Left lung (tissue), 10 donors: ENCODE measurements around the gene PPP1R36. TPM values are rescaled to one million over a fixed set of nuclear protein-coding genes. Genes with fewer than 3 reads are reported as not detected.

Experiments
- ATAC-seq: fragments of 200-7000 bp; cut with Tn5 transposase; one replicate; pipeline ENCODE4 v1.9.1; 2020; ENCODE audit warnings: moderate library complexity
- DNase-seq, 4 donors: peaks; one replicate each; pipeline ENCODE4 v3.0.0-alpha.2; 2013 to 2020
- H3K27ac ChIP-seq, 2 donors: fragments of 200-600 bp; sonication (generic) in 1 of 2; one replicate each; pipeline versions ENCODE4 v1.5.0 to v1.8.0; 2020 to 2021
- H3K27me3 ChIP-seq, 2 donors: fragments of 200-600 bp; sonication (generic) in 1 of 2; one replicate each; pipeline versions ENCODE4 v1.5.0 to v1.8.0; 2020 to 2021
- H3K36me3 ChIP-seq, 2 donors: fragments of 200-600 bp; sonication (generic) in 1 of 2; one replicate each; pipeline versions ENCODE4 v1.5.0 to v1.8.0; 2020 to 2021
- H3K4me1 ChIP-seq, 2 donors: fragments of 200-600 bp; one replicate each; pipeline ENCODE4 v1.8.0; 2021
- H3K4me3 ChIP-seq, 2 donors: fragments of 200-600 bp; sonication (generic) in 1 of 2; one replicate each; pipeline versions ENCODE4 v1.5.0 to v1.8.0; 2020 to 2021; ENCODE audit warnings: mild to moderate bottlenecking in 1 of 2
- H3K9me3 ChIP-seq, 2 donors: fragments of 200-600 bp; sonication (generic) in 1 of 2; one replicate each; pipeline versions ENCODE4 v1.5.0 to v1.8.0; 2020 to 2021
- intact Hi-C, 2 donors: fragments of 100-400 bp; cut with DNase I; formaldehyde crosslinking; loops; one replicate each; pipeline versions ENCODE4 v1.11.2 to v1.14.2; 2022
- polyA plus RNA-seq, 6 donors: library from polyadenylated mRNA; unstranded; fragments of 120-200 nt; gene quantifications; one replicate each; pipeline ENCODE4 v1.2.1, GENCODE V29; 2013; ENCODE audit not compliant: insufficient read length in 6 of 6
- total RNA-seq, 2 donors: library from RNA; stranded (reverse); fragmentation: NEBNext Ultra II Directional; extraction: Animal tissue kit (Norgen Biotek cat#: 25700); gene quantifications; one replicate each; pipeline ENCODE4 v1.2.1, GENCODE V29; 2021
- TF ChIP-seq, protein P1 (sequence below), 2 donors: fragments of 200-600 bp; sonication (generic) in 1 of 2; IDR thresholded peaks; one replicate each; pipeline versions ENCODE4 v1.5.0 to v1.8.0; 2021; ENCODE audit warnings: antibody characterized with exemption in 2 of 2
- donor health status: DM: no; HTN: yes; CAD: no.
- donor health status: DM: no; HTN: no; CAD: no.

Gene PPP1R36
- total and polyA plus RNA-seq, 8 donors, result 0.33 to 2.1 (median 0.74) TPM

DNA sequence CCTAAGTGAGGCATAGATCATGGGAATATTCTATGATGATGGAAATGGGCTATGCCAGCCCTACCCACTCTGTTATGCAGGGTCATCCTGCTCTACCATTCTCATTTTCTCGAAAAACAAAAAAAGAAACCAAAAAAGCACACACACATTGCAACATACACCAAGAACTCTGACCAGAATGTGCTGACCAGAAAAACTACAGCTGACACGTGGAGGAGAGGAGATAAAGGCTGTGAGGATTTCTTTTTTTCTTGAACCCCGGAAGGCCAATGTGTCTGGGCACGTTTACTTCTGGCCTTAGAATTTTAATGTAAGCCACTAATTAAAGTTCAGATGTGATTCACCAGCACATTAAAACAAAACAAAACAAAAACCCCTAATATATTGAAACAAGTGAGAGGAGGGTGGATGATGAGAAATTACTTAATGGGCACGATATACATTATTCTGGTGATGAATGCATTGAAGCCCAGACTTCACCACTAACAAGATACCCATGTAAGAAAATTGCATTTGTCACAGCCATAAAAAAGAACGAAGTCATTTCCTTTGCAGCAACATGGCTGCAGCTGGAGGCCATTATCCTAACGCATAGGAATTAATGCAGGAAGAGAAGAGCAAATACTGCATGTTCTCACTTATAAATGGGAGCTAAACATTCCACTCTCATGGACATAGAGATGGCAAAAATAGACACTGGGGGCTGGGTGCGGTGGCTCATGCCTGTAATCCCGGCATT is 88.1 kb downstream of the PPP1R36 start:
- TF ChIP-seq, protein P1, sequence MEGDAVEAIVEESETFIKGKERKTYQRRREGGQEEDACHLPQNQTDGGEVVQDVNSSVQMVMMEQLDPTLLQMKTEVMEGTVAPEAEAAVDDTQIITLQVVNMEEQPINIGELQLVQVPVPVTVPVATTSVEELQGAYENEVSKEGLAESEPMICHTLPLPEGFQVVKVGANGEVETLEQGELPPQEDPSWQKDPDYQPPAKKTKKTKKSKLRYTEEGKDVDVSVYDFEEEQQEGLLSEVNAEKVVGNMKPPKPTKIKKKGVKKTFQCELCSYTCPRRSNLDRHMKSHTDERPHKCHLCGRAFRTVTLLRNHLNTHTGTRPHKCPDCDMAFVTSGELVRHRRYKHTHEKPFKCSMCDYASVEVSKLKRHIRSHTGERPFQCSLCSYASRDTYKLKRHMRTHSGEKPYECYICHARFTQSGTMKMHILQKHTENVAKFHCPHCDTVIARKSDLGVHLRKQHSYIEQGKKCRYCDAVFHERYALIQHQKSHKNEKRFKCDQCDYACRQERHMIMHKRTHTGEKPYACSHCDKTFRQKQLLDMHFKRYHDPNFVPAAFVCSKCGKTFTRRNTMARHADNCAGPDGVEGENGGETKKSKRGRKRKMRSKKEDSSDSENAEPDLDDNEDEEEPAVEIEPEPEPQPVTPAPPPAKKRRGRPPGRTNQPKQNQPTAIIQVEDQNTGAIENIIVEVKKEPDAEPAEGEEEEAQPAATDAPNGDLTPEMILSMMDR (IDR thresholded peaks at IDR 0.05), result no peak
- no peaks in the 10 kb centered on the region for H3K36me3 ChIP-seq
- no peak overlapping the region for H3K27ac ChIP-seq
- H3K27me3 ChIP-seq, result peaks cover 0 to 6% of the 10 kb centered on the region in 2 donors
- intact Hi-C loops, result loop anchor here in 1 of 2 donors (10.0 kb wide), 2 partner anchors 93 to 293 kb away; partner anchors contain the start of genes HSPA2 and PPP1R36
- peak; percentile 9 for ATAC-seq
- peaks cover 0 to 12% of the 10 kb centered on the region in 2 donors for H3K4me1 ChIP-seq
- H3K9me3 ChIP-seq, result no peaks in the 10 kb centered on the region
- DNase-seq, result peak in 1 of 4 donors; percentile 17
- no peak overlapping the region for H3K4me3 ChIP-seq

DNA sequence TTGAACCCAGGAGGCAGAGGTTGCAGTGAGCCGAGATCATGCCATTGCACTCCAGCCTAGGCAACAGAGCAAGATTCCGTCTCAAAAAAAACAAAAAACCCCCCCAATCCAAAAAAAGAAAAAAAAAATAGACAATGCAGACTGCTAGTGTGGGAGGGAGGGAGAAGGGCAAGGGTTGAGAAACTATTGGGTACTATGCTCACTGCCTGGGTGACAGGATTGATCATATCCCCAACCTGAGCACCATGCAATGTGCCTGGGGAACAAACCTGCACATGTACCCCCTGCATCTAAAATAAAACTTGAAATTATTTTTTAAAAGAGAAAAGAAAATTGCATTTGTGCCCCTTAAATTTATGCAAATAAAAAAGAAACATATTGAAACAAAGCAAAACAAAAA is 88.9 kb downstream of the PPP1R36 start:
- intact Hi-C loops, result loop anchor here in 1 of 2 donors (10.0 kb wide), 2 partner anchors 94 to 294 kb away; partner anchors contain the start of genes HSPA2 and PPP1R36
- Histone ChIP-seq H3K27me3 (peaks cover 0 to 6% of the 10 kb centered on the region in 2 donors), H3K4me1 (peaks cover 0 to 6% of the 10 kb centered on the region in 2 donors), H3K4me3 (no peak overlapping the region), H3K27ac (no peak overlapping the region), H3K36me3 (no peaks in the 10 kb centered on the region), H3K9me3 (no peaks in the 10 kb centered on the region)
- DNase-seq (no peak), ATAC-seq (no peak)
- TF ChIP-seq, protein P1 (IDR thresholded peaks at IDR 0.05), result no peak

Other genes with a start within 250 kb of the PPP1R36 start
- gene MTHFD1, start 161.6 kb upstream of the PPP1R36 start, total RNA-seq, result 10 to 100 TPM; 51.7 to 69.6 TPM
- 10 to 100 TPM; 66.1 to 81.1 (median 70.1) TPM for gene MTHFD1, start 161.6 kb upstream of the PPP1R36 start, polyA plus RNA-seq
- gene AKAP5, start 84.5 kb upstream of the PPP1R36 start, total RNA-seq, result 1 to 10 TPM; 1.7 to 2.9 TPM
- gene AKAP5, start 84.5 kb upstream of the PPP1R36 start, polyA plus RNA-seq, result 1 to 10 TPM; 2.0 to 3.6 (median 2.9) TPM
- gene ZBTB25, start 46.1 kb upstream of the PPP1R36 start, total RNA-seq, result 10 to 100 TPM; 10.1 to 11.2 TPM
- 10 to 100 TPM; 12.9 to 18.5 (median 15.0) TPM for gene ZBTB25, start 46.1 kb upstream of the PPP1R36 start, polyA plus RNA-seq
- 10 to 100 TPM; 35.5 to 40.2 TPM for gene ZBTB1, start 45.2 kb upstream of the PPP1R36 start, total RNA-seq
- 10 to 100 TPM; 67.8 to 75.8 (median 71.2) TPM for gene ZBTB1, start 45.2 kb upstream of the PPP1R36 start, polyA plus RNA-seq
- 10 to 100 TPM; 10.6 to 12.4 TPM for gene HSPA2, start 9.2 kb upstream of the PPP1R36 start, total RNA-seq
- gene HSPA2, start 9.2 kb upstream of the PPP1R36 start, polyA plus RNA-seq, result 10 to 100 TPM in 5 of 6 donors, 1 to 10 TPM in 1; 7.0 to 17.1 (median 12.3) TPM
- gene PLEKHG3, start 154.5 kb downstream of the PPP1R36 start, total RNA-seq, result 10 to 100 TPM; 31.9 to 34.3 TPM
- 10 to 100 TPM; 50.8 to 67.3 (median 60.7) TPM for gene PLEKHG3, start 154.5 kb downstream of the PPP1R36 start, polyA plus RNA-seq